IMR-90 (cell line): ENCODE results near the gene THRAP3. TPM values are rescaled to one million over a fixed set of nuclear protein-coding genes. Genes with fewer than 3 reads are reported as not detected.

Source experiments
- ATAC-seq: fragments of 200-7000 bp; cut with Tn5 transposase; 2 replicates; pipeline ENCODE4 v1.9.1; 2020; ENCODE audit warnings: low read depth, mild to moderate bottlenecking, moderate library complexity
- BruUV-seq: library from RNA; stranded (reverse); fragments of 400-500 nt; replicated peaks from 2 replicates; lab custom pipeline; 2021; lab: Mats Ljungman, UMichigan
- CTCF ChIA-PET: fragments of 300-600 bp; formaldehyde crosslinking; extraction: SDS; loops from one replicate; lab custom pipeline; 2021; ENCODE audit warnings: antibody characterized with exemption; lab: Yijun Ruan, JAX
- POLR2A ChIA-PET: fragments of 300-600 bp; sonication (Branson Sonifier 250); formaldehyde crosslinking; loops from one replicate; lab custom pipeline; 2022; ENCODE audit warnings: antibody characterized with exemption; ENCODE audit not compliant: unreplicated experiment; lab: Charles Lee
- DNase-seq: peaks from one replicate; pipeline ENCODE4 v3.0.0; 2013
- H2AFZ ChIP-seq: replicated peaks from 2 replicates; pipeline ENCODE3; 2013; ENCODE audit warnings: low read length, mild to moderate bottlenecking; ENCODE audit not compliant: poor library complexity
- H2AK5ac ChIP-seq: 2 replicates; pipeline ENCODE4 v1.6.1; 2013; ENCODE audit warnings: low read depth, low read length, inconsistent platforms
- H2AK9ac ChIP-seq: replicated peaks from 2 replicates; pipeline ENCODE3; 2013; ENCODE audit warnings: mild to moderate bottlenecking, low read depth, low read length, moderate library complexity; ENCODE audit not compliant: poor library complexity
- H2BK120ac ChIP-seq: 2 replicates; pipeline ENCODE4 v1.6.1; 2013; ENCODE audit warnings: low read depth, low read length, inconsistent platforms
- H2BK15ac ChIP-seq: 3 replicates; pipeline ENCODE4 v1.6.1; 2013; ENCODE audit warnings: low read depth, low read length, inconsistent platforms
- H2BK20ac ChIP-seq: 2 replicates; pipeline ENCODE4 v1.6.1; 2013; ENCODE audit warnings: low read depth, mild to moderate bottlenecking, inconsistent platforms, low read length, moderate library complexity
- H2BK5ac ChIP-seq: 2 replicates; pipeline ENCODE4 v1.6.1; 2013; ENCODE audit warnings: mild to moderate bottlenecking, low read depth, low read length, inconsistent platforms; ENCODE audit not compliant: poor library complexity, severe bottlenecking
- H3K14ac ChIP-seq: replicated peaks from 2 replicates; pipeline ENCODE4 v1.6.1; 2013; ENCODE audit warnings: low read depth, low read length, inconsistent platforms
- H3K18ac ChIP-seq: 2 replicates; pipeline ENCODE4 v1.6.1; 2013; ENCODE audit warnings: low read depth, low read length, control low read depth
- H3K23ac ChIP-seq: 2 replicates; pipeline ENCODE4 v1.6.1; 2013; ENCODE audit warnings: low read depth, low read length, inconsistent platforms
- H3K27ac ChIP-seq: 2 replicates; pipeline ENCODE4 v1.5.1; 2013; ENCODE audit warnings: mild to moderate bottlenecking, control low read depth, low read length; ENCODE audit not compliant: insufficient read depth
- H3K27me3 ChIP-seq: 2 replicates; pipeline ENCODE4 v1.6.1; 2013; ENCODE audit warnings: low read length; ENCODE audit not compliant: control insufficient read depth, insufficient read depth
- H3K36me3 ChIP-seq: 2 replicates; pipeline ENCODE4 v1.6.1; 2013; ENCODE audit warnings: low read length, mixed read lengths; ENCODE audit not compliant: control insufficient read depth, insufficient read depth
- H3K4ac ChIP-seq: 2 replicates; pipeline ENCODE4 v1.6.1; 2013; ENCODE audit warnings: low read depth, low read length, inconsistent platforms
- H3K4me1 ChIP-seq: 2 replicates; pipeline ENCODE4 v1.6.1; 2013; ENCODE audit warnings: low read length, mixed read lengths; ENCODE audit not compliant: control insufficient read depth, insufficient read depth
- H3K4me2 ChIP-seq: 2 replicates; pipeline ENCODE4 v1.6.1; 2013; ENCODE audit warnings: low read depth, mild to moderate bottlenecking, control low read depth, low read length, moderate library complexity
- H3K4me3 ChIP-seq: 2 replicates; pipeline ENCODE4 v1.5.1; 2013; ENCODE audit warnings: low read depth, mild to moderate bottlenecking, control low read depth, low read length, moderate library complexity; ENCODE audit not compliant: insufficient read depth
- H3K56ac ChIP-seq: 2 replicates; pipeline ENCODE4 v1.6.1; 2013; ENCODE audit warnings: low read length, inconsistent platforms; ENCODE audit not compliant: insufficient read depth; ENCODE audit errors: extremely low read depth
- H3K79me1 ChIP-seq, 2 experiments: 2 replicates each; pipeline ENCODE4 v1.6.1; 2013; ENCODE audit warnings: low read length in 2 of 2, inconsistent platforms in 1 of 2, low read depth in 1 of 2
- H3K9ac ChIP-seq: 2 replicates; pipeline ENCODE4 v1.6.1; 2013; ENCODE audit warnings: low read depth, low read length, control low read depth
- H3K9me1 ChIP-seq: 2 replicates; pipeline ENCODE4 v1.6.1; 2013; ENCODE audit warnings: low read length, inconsistent platforms; ENCODE audit not compliant: insufficient read depth
- H3K9me3 ChIP-seq: 2 replicates; pipeline ENCODE4 v1.6.1; 2013; ENCODE audit warnings: low read length; ENCODE audit not compliant: control insufficient read depth, insufficient read depth
- H4K20me1 ChIP-seq: 2 replicates; pipeline ENCODE4 v1.6.1; 2013; ENCODE audit warnings: low read length, inconsistent platforms; ENCODE audit not compliant: insufficient read depth
- H4K5ac ChIP-seq: 2 replicates; pipeline ENCODE4 v1.6.1; 2013; ENCODE audit warnings: mild to moderate bottlenecking, low read depth, low read length, control low read depth
- H4K8ac ChIP-seq, 2 experiments: 2 replicates each; pipeline ENCODE4 v1.6.1; 2013; ENCODE audit warnings: low read depth in 2 of 2, low read length in 2 of 2, control low read depth in 1 of 2, inconsistent platforms in 1 of 2
- H4K91ac ChIP-seq: 2 replicates; pipeline ENCODE4 v1.6.1; 2013; ENCODE audit warnings: low read depth, low read length, inconsistent platforms; ENCODE audit not compliant: insufficient read depth
- BHLHE40 ChIP-seq: fragments of 150-350 bp; IDR thresholded peaks from 2 replicates; pipeline ENCODE4 v1.6.1; 2016; ENCODE audit warnings: mild to moderate bottlenecking, low read depth, low read length
- CEBPB ChIP-seq: IDR thresholded peaks from 2 replicates; pipeline ENCODE4 v1.6.1; 2012; ENCODE audit warnings: low read depth, low read length, improper control_type of control experiment
- CHD1 ChIP-seq: IDR thresholded peaks from 2 replicates; pipeline ENCODE4 v1.6.1; 2012; ENCODE audit warnings: low read depth, low read length, improper control_type of control experiment
- CTCF ChIP-seq: conservative IDR thresholded peaks from 2 replicates; pipeline ENCODE4 v1.5.1; 2012; ENCODE audit warnings: mild to moderate bottlenecking, low read depth, low read length, improper control_type of control experiment
- ELK1 ChIP-seq: fragments of 150-350 bp; IDR thresholded peaks from 2 replicates; pipeline ENCODE4 v1.6.1; 2016; ENCODE audit warnings: low read depth, mild to moderate bottlenecking, low read length, moderate library complexity, borderline replicate concordance
- FOS ChIP-seq: fragments of 150-350 bp; IDR thresholded peaks from 2 replicates; pipeline ENCODE4 v1.6.1; 2016; ENCODE audit warnings: low read depth, low read length
- MAFK ChIP-seq: IDR thresholded peaks from 2 replicates; pipeline ENCODE4 v1.6.1; 2012; ENCODE audit warnings: low read depth, low read length, improper control_type of control experiment
- MAZ ChIP-seq: IDR thresholded peaks from 2 replicates; pipeline ENCODE4 v1.6.1; 2012; ENCODE audit warnings: low read depth, mild to moderate bottlenecking, low read length, improper control_type of control experiment, moderate library complexity, borderline replicate concordance
- MXI1 ChIP-seq: IDR thresholded peaks from 2 replicates; pipeline ENCODE4 v1.6.1; 2012; ENCODE audit warnings: low read depth, mild to moderate bottlenecking, low read length, moderate library complexity, borderline replicate concordance
- NFE2L2 ChIP-seq: fragments of 150-350 bp; IDR thresholded peaks from 2 replicates; pipeline ENCODE4 v1.6.1; 2016; ENCODE audit warnings: low read depth, mild to moderate bottlenecking, low read length
- POLR2A ChIP-seq: IDR thresholded peaks from 2 replicates; pipeline ENCODE4 v1.6.1; 2012; ENCODE audit warnings: mild to moderate bottlenecking, low read depth, low read length
- RAD21 ChIP-seq: IDR thresholded peaks from 2 replicates; pipeline ENCODE4 v1.6.1; 2012; ENCODE audit warnings: low read length, improper control_type of control experiment
- RCOR1 ChIP-seq: IDR thresholded peaks from 2 replicates; pipeline ENCODE4 v1.6.1; 2012; ENCODE audit warnings: mild to moderate bottlenecking, low read length, improper control_type of control experiment; ENCODE audit not compliant: insufficient replicate concordance
- RFX5 ChIP-seq: IDR thresholded peaks from 2 replicates; pipeline ENCODE4 v1.8.0; 2012; ENCODE audit warnings: low read depth, mild to moderate bottlenecking, low read length, moderate library complexity
- SMC3 ChIP-seq: fragments of 150-350 bp; IDR thresholded peaks from 2 replicates; pipeline ENCODE4 v1.6.1; 2016; ENCODE audit warnings: low read depth, mild to moderate bottlenecking, antibody characterized with exemption, low read length, moderate library complexity
- USF2 ChIP-seq: fragments of 150-350 bp; IDR thresholded peaks from 2 replicates; pipeline ENCODE4 v1.6.1; 2017; ENCODE audit warnings: mild to moderate bottlenecking, antibody characterized with exemption, low read length, low read depth
- WGBS, 2 experiments: methylation state at CpG; one replicate each; pipeline versions ENCODE4 v1.1.5 to v1.1.7; 2013; ENCODE audit warnings: missing lambda C conversion rate in 2 of 2; ENCODE audit not compliant: insufficient read length in 1 of 2; ENCODE audit errors: extremely low coverage in 2 of 2; 5-methylcytosine and 5-hydroxymethylcytosine counted together
- dilution Hi-C: fragments of 300-500 bp; cut with HindIII; formaldehyde crosslinking; loops from one replicate; pipeline ENCODE4 v1.14.3; 2018; ENCODE audit warnings: low sequenced_read_pairs; ENCODE audit not compliant: unreplicated experiment
- in situ Hi-C: fragments of 300-500 bp; cut with MboI; formaldehyde crosslinking; loops from 3 replicates; pipeline ENCODE4 v1.14.3; 2019; ENCODE audit warnings: low sequenced_read_pairs, inconsistent platforms, mixed read lengths
- intact Hi-C: fragments of 100-400 bp; cut with micrococcal nuclease; formaldehyde crosslinking; loops from 2 replicates; pipeline ENCODE4 v1.10.0; 2022
- polyA plus RNA-seq, 3 experiments: library from polyadenylated mRNA; depleted of rRNA; stranded (reverse); fragments of >200 nt; gene quantifications; 2 replicates each; pipeline ENCODE4 v1.2.3, GENCODE V29; 2012; ENCODE audit warnings: low replicate concordance in 1 of 3
- total RNA-seq: library from RNA; depleted of rRNA; stranded (reverse); fragments of >200 nt; gene quantifications from 2 replicates; pipeline ENCODE4 v1.2.3, GENCODE V29; 2012

Gene THRAP3
- total and polyA plus RNA-seq, 2 of the 4 experiments (the other 2 are of a cell fraction) = 60.6 to 66.5 TPM

- no peak for TF ChIP-seq FOS
- no peak for TF ChIP-seq CTCF
- TF ChIP-seq RFX5 = no peak
- TF ChIP-seq MAFK = no peak
- no peak for TF ChIP-seq CEBPB
- no peak for TF ChIP-seq SMC3
- TF ChIP-seq USF2 = no peak
- no peak for TF ChIP-seq CHD1
- TF ChIP-seq POLR2A = no peak
- no peak for TF ChIP-seq RAD21
- TF ChIP-seq ELK1 = no peak
- TF ChIP-seq RCOR1 = no peak
- no peak for TF ChIP-seq NFE2L2
- TF ChIP-seq BHLHE40 = no peak
- no peak for TF ChIP-seq MAZ
- no peak for TF ChIP-seq MXI1
- CTCF ChIA-PET = no interaction called here
- Histone ChIP-seq H4K5ac (no peak overlapping the region), H3K4me2 (no peak overlapping the region), H2AK9ac (peak overlapping the region; percentile 86), H3K14ac (no peak overlapping the region), H3K4ac (peak overlapping the region; percentile 69), H3K4me1 (peaks cover 16% of the 10 kb centered on the region), H4K91ac (0 out of 2 replicates have a peak overlapping the region, but pooled peaks have one; percentile 28), H2BK120ac (no peak overlapping the region), H3K36me3 (no peaks in the 10 kb centered on the region), H4K8ac (peak overlapping the region in 1 of 2 experiments; percentile 15; a peak in 2 of 4 replicates), H2BK5ac (no peak overlapping the region), H3K4me3 (no peak overlapping the region), H3K23ac (no peak overlapping the region), H3K27ac (peak overlapping the region; percentile 22; the same call in 1 of the 2 replicates), H2BK15ac (0 out of 3 replicates have a peak overlapping the region, but pooled peaks have one; percentile 47), H3K79me1 (no peaks in the 10 kb centered on the region), H2AFZ (peak overlapping the region; percentile 82), H3K18ac (no peak overlapping the region), H3K9me1 (peaks cover 9% of the 10 kb centered on the region), H2AK5ac (no peak overlapping the region; the same call in 1 of the 2 replicates), H3K9me3 (no peaks in the 10 kb centered on the region), H4K20me1 (no peaks in the 10 kb centered on the region), H3K9ac (no peak overlapping the region), H3K56ac (no peak overlapping the region), H3K27me3 (no peaks in the 10 kb centered on the region), H2BK20ac (peak overlapping the region; percentile 20; the same call in 1 of the 2 replicates)
- WGBS, 2 experiments = no CpG with 5 or more reads among the region's 3 CpGs
- dilution Hi-C loops = no loop called here
- intact Hi-C loops = loop anchor here (5.0 kb wide), 1 partner anchor 46 kb away; the partner anchor contains the start of gene MAP7D1
- POLR2A ChIA-PET = no interaction called here
- BruUV-seq = no TSS peak
- ATAC-seq = no peak
- no peak for DNase-seq
- in situ Hi-C loops = no loop called here
Observed at GRCh38 chr1:36203027-36203553, 21.2 kb upstream of the THRAP3 start.
